Fibroblast of lung (primary cell): ENCODE data around the gene ALOX5.

Source experiments
- EZH2 ChIP-seq: IDR thresholded peaks from 2 replicates; pipeline ENCODE4 v1.5.1; 2012; ENCODE audit warnings: low read length, control low read depth, mild to moderate bottlenecking; ENCODE audit errors: missing control alignments
- TF ChIP-seq, protein P1 (sequence below), 2 donors: IDR thresholded peaks in 1 of 2; conservative IDR thresholded peaks in 1 of 2; 1 replicate in 1 of 2; 2 replicates in 1 of 2; pipeline ENCODE4 v1.5.1; 2011 to 2012; ENCODE audit warnings: low read length in 2 of 2, control low read depth in 1 of 2, inconsistent platforms in 1 of 2, low read depth in 1 of 2, mild to moderate bottlenecking in 1 of 2

DNA sequence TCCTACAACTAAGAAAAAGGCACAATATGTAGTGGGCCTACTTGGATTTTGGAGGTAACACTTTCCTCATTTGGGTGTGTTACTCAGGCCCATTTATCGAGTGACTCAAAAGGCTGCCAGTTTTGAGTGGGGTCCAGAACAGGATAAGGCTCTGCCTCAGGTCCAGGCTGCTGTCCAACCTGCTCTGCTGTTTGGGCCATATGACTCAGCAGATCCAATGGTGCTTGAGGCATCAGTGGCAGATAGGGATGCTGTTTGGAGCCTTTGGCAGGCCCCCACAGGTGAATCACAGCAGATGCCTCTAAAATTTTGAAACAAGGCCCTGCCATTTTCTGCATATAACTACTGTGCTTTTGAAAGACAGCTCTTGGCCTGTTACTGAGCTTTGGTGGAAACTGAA lies 34.1 kb upstream of the ALOX5 start:
- TF ChIP-seq, protein P1, sequence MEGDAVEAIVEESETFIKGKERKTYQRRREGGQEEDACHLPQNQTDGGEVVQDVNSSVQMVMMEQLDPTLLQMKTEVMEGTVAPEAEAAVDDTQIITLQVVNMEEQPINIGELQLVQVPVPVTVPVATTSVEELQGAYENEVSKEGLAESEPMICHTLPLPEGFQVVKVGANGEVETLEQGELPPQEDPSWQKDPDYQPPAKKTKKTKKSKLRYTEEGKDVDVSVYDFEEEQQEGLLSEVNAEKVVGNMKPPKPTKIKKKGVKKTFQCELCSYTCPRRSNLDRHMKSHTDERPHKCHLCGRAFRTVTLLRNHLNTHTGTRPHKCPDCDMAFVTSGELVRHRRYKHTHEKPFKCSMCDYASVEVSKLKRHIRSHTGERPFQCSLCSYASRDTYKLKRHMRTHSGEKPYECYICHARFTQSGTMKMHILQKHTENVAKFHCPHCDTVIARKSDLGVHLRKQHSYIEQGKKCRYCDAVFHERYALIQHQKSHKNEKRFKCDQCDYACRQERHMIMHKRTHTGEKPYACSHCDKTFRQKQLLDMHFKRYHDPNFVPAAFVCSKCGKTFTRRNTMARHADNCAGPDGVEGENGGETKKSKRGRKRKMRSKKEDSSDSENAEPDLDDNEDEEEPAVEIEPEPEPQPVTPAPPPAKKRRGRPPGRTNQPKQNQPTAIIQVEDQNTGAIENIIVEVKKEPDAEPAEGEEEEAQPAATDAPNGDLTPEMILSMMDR (conservative IDR thresholded peaks at IDR 0.05 in 1 of 2, IDR thresholded peaks at IDR 0.05 in 1 of 2; ENCODE audit: low read depth in 1 of 2, low read length in 2 of 2) = no peak
- TF ChIP-seq EZH2 = no peak
